GM11168 (cell line): ENCODE results near the gene ARHGAP23.

Experiments used
- in situ Hi-C: fragments of 300-500 bp; cut with MboI; formaldehyde crosslinking; loops from one replicate; pipeline ENCODE4 v1.12.0; 2022; ENCODE audit warnings: low sequenced_read_pairs; ENCODE audit not compliant: unreplicated experiment

The ARHGAP23 gene

DNA sequence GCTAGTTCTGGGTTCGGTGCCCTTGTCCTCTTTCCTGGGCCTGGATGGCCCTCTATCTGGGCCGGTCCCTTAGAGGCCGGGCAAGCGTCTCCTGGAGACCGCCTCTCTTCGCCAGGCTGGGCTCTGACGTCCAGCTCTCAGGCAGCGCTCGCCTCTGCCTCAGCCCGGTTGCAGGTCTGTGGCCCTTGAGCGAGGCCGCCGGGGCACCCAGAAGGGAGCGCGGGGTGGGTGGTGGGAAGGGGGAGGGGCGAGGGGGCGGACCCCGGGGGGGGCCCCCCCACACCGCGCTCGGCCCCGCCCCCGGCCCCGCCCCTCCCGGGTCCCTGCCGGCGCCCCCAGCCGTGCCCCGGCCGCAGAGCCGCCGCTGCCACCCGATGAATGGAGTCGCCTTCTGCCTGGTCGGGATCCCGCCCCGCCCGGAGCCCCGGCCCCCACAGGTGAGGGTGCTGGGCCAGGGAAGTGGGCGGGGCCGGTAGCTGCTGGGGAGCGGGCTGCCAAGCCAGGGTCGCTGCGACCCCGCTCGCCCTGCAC lies at the start of gene ARHGAP23:
ARHGAP23 (plus strand) TSS at position 353 of the 531 bp plus-strand sequence; CDS start at position 375, 22 bp downstream.
- in situ Hi-C loops = loop anchor here (5.0 kb wide), 1 partner anchor 59 kb away; no protein-coding TSS in a partner anchor

- in situ Hi-C loops = no loop called here
Measured at GRCh38 chr17:38379448-38379847, 48.8 kb upstream of the ARHGAP23 start.

GRCh38 chr17:38395090-38395489 lies 33.2 kb upstream of the ARHGAP23 start:
- in situ Hi-C loops = no loop called here

- in situ Hi-C loops = no loop called here
Measured at GRCh38 chr17:38397227-38397626, 31.0 kb upstream of the ARHGAP23 start.

DNA sequence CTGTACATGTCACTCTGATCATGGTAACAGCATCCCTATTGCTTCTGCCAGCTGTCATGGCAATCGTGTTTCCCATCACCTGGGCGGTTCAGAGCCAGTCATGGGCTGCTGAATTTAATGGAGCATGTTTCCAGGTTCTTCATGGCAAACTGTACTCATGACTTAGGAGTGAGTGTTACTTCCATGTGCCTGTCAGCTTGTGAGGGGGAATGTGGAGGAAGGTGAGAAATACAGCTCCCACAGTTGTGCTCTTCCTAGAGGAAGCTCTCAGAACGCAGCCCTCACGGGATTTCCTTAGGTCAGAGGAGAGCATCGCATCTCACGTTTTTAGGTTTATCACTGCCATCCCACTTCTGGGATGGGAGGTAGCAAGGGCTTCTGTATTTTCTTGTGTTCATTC lies 28.0 kb upstream of the ARHGAP23 start:
- in situ Hi-C loops = no loop called here

DNA sequence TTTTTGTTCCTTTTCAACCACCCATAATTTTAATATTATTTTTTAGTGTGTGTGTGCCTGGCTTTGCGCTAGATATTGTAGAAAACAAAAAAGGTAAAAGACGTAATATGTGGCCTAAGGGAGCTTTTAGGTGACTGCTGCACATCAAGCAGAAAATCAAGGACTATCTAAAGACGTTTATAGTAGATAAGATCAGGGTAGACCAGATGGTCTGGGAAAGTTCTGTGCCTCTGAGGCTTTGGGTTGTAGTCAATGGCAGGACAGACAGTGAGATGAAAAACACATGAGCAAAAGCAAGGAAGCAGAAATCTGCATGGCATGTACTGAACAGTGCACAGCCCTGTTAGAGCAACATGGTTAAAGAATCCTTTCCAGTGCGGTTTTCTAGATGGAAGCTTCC lies 26.8 kb upstream of the ARHGAP23 start:
- in situ Hi-C loops = no loop called here

- in situ Hi-C loops = no loop called here
Measured at GRCh38 chr17:38402897-38403296, 25.4 kb upstream of the ARHGAP23 start.

- in situ Hi-C loops = no loop called here
Measured at GRCh38 chr17:38403491-38403890, 24.8 kb upstream of the ARHGAP23 start.

GRCh38 chr17:38404174-38404943 lies 23.9 kb upstream of the ARHGAP23 start:
- in situ Hi-C loops = no loop called here

GRCh38 chr17:38405654-38406053 lies 22.6 kb upstream of the ARHGAP23 start:
- in situ Hi-C loops = no loop called here

DNA sequence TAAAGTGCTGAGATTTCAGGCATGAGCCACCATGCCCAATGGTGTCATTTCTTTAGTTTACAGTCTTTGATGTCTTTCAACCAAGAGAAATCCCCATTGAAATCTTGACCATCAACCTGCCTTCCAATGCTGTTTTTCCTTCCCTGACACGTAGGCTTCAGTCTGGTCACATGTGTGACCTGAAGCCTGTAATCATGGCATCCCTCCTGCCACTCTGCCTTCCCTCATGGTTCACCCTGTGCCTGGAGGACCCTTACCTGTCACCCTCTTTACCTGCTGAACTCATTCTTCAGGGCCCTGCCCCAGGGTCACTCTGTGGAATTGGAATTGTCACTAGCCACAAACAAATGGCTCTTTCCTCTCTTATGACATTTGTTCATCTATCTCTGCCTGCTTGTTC lies 18.1 kb upstream of the ARHGAP23 start:
- in situ Hi-C loops = loop anchor here (5.0 kb wide), 1 partner anchor 63 kb away; no protein-coding TSS in a partner anchor

DNA sequence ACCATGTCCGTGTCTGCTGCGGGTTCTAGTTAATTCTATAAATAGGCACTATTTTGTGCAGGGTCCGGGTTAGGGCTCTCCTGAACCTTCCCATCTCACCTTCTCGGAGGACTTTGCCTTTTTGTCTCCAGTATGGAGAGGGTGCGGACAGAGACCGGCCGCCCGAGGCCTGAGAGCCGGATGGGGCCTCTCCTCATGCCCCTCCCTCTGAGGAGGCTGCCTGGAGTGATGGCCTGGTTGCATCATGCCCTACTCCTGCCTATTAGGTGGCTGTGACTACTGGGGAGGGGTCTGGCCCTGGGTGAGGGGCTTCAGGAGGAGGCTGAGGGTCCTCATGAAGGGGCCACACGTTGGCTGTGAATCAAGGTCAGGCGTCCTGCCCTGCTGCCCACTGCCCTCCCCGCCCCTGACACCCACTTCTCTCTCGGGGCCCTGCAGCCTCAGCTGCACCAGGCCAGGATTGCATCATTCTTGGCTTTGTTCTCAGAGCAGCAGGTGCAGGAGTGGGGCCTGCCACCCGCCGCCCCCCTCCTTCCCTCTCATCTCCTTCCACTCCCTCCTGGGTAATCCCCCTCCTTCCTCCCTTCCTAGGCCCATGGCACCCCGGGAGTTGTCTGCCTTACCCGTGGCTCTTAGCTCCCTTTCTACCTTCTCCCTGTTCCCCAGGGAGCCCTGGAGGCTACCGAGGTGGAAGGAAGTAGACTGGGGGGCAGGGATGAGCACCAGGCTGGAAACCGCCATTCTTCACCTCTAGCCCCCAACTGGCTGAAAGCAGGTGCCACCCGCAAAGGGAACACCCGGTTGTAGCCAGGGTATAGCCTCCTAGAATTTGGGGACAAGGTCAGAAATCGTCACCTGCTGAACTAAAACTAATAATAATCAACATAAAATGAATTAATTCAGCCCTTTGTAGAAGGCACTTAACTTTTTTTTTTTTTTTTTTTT lies 12.7 kb upstream of the ARHGAP23 start:
- in situ Hi-C loops = no loop called here

DNA sequence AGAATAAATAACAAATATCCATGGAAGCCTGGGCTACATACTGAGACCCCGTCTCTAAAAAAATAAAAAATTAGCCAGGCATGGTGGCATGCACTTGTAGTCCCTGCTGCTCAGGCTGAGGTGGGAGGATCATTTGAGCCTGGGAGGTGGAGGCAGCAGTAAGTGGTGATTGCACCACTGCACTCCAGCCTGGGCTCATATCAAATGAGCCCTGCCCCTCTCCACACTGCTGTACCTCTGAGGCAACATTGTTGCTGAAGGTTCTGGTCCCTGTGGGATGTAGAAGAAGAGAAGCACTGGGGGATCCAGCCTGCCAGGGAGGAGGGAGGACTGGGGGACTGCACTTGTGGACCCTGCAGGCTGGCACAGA lies 11.4 kb upstream of the ARHGAP23 start:
- in situ Hi-C loops = no loop called here

- in situ Hi-C loops = no loop called here
Measured at GRCh38 chr17:38417210-38417951, 10.9 kb upstream of the ARHGAP23 start.

DNA sequence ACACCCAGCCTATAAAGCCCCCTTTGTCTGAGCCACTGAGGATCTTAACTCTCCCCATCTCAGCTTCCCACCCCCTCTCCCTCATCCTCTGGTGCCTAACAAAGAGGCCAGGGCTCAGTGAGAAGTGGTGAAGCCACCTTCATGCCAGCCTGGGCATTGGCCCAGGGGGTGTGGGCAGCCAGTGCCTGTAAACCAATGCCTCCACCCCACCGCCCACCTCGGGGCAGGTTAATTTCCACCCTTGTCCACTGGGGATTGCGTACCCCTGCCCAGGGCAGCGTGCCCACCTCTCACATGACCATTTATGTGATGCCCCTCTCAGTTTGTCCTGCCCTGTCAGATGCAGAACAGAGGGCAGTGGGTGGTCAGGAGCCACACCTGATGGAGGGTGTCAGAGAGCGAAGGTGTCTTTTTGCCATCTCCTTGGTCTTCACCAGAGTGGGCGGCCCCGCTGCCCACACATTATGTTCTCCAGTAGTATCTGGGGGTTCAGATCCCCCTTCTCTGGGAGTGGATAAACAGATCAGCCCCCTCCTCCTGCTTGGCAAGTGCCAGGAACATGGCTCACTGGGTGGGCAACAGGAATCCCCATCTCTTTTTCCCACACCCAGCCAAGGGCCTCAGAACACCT lies 10.1 kb upstream of the ARHGAP23 start:
- in situ Hi-C loops = no loop called here

- in situ Hi-C loops = no loop called here
Measured at GRCh38 chr17:38418693-38419507, 9.4 kb upstream of the ARHGAP23 start.

DNA sequence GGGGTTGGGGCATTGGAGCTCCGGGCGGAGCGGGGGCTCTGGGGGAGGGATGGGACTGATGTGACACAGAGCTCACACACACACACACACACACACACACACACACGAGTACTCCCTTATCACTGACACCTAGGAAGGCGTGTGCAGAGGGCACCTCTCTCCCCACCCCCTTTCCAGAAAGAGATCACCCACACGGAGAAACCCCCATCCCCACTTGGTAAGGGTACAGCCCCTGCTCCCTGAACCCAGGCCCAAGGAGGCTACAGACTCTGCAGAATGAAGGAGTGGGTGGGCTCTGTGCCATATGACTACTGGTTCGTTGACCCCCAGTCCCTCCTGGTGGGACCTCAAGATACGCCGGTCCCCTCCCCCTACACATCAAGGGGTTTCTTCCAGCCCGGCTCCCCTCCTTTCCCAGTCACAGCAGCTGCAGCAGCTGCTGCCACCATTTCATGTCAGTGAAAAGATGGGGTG lies 8.7 kb upstream of the ARHGAP23 start:
- in situ Hi-C loops = no loop called here

GRCh38 chr17:38420518-38420917 lies 7.7 kb upstream of the ARHGAP23 start:
- in situ Hi-C loops = no loop called here
